ENCODE data around the gene BAHCC1. TPM values are rescaled to one million over a fixed set of nuclear protein-coding genes. Genes with fewer than 3 reads are reported as not detected.

The BAHCC1 gene
- total and polyA plus RNA-seq, 2 of the 8 experiments (the other 6 are each of a cell fraction or from before 2014, with no cell fraction given): 0.26 to 0.58 TPM

- TF ChIP-seq, protein P1, sequence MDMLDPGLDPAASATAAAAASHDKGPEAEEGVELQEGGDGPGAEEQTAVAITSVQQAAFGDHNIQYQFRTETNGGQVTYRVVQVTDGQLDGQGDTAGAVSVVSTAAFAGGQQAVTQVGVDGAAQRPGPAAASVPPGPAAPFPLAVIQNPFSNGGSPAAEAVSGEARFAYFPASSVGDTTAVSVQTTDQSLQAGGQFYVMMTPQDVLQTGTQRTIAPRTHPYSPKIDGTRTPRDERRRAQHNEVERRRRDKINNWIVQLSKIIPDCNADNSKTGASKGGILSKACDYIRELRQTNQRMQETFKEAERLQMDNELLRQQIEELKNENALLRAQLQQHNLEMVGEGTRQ (IDR thresholded peaks at IDR 0.05; ENCODE audit: low read length): no peak
- TF ChIP-seq NANOG (IDR thresholded peaks at IDR 0.05; ENCODE audit: insufficient read depth, low read depth, low read length, poor library complexity, severe bottlenecking) (no peak), EZH2 (IDR thresholded peaks at IDR 0.05; ENCODE audit: low read depth, low read length, severe bottlenecking) (no peak), SIN3A (conservative IDR thresholded peaks at IDR 0.05 in 1 of 2, IDR thresholded peaks at IDR 0.05 in 1 of 2; ENCODE audit: low read depth in 1 of 2, low read length in 2 of 2) (no peak), CTBP2 (IDR thresholded peaks at IDR 0.05; ENCODE audit: borderline replicate concordance, insufficient read depth, insufficient read length, low read length) (no peak), HDAC2 (IDR thresholded peaks at IDR 0.05; ENCODE audit: borderline replicate concordance in 1 of 2, low read depth in 2 of 2, low read length in 2 of 2) (no peak)
These were observed 103.8 kb downstream of the BAHCC1 start (continued) for GRCh38 chr17:81498953-81499600.

Data from H1 (cell line).